NK-92 (cell line): ENCODE measurements around the gene CYFIP1.

Experiments used
- DNase-seq: peaks from one replicate; lab custom pipeline; 2025; ENCODE audit not compliant: unreplicated experiment; lab: John Stamatoyannopoulos, UW

The CYFIP1 gene

GRCh38 chr15:22951031-22951380 is 29.2 kb downstream of the CYFIP1 start:
- DNase-seq = no peak

- no peak for DNase-seq
Observed at GRCh38 chr15:22950256-22950990, 29.7 kb downstream of the CYFIP1 start.

GRCh38 chr15:22949074-22949547 is 31.1 kb downstream of the CYFIP1 start:
- DNase-seq = no peak

- no peak for DNase-seq
Observed at GRCh38 chr15:22948056-22948455, 32.1 kb downstream of the CYFIP1 start.

GRCh38 chr15:22947101-22948000 is 32.8 kb downstream of the CYFIP1 start:
- no peak for DNase-seq

GRCh38 chr15:22945071-22945470 is 35.1 kb downstream of the CYFIP1 start:
- DNase-seq = no peak

GRCh38 chr15:22944651-22945050 is 35.5 kb downstream of the CYFIP1 start:
- no peak for DNase-seq

- no peak for DNase-seq
Observed at GRCh38 chr15:22942877-22943276, 37.3 kb downstream of the CYFIP1 start.

- no peak for DNase-seq
Observed at GRCh38 chr15:22942306-22942855, 37.8 kb downstream of the CYFIP1 start.

GRCh38 chr15:22941179-22941578 is 39.0 kb downstream of the CYFIP1 start:
- DNase-seq = no peak

GRCh38 chr15:22939652-22940061 is 40.5 kb downstream of the CYFIP1 start:
- DNase-seq = no peak

- DNase-seq = no peak
Observed at GRCh38 chr15:22939051-22939450, 41.1 kb downstream of the CYFIP1 start.

GRCh38 chr15:22936577-22937472 is 43.3 kb downstream of the CYFIP1 start:
- DNase-seq = no peak

GRCh38 chr15:22933641-22934061 is 46.5 kb downstream of the CYFIP1 start:
- no peak for DNase-seq

GRCh38 chr15:22931784-22932536 is 48.2 kb downstream of the CYFIP1 start:
- no peak for DNase-seq

GRCh38 chr15:22930782-22931484 is 49.2 kb downstream of the CYFIP1 start:
- no peak for DNase-seq

GRCh38 chr15:22927761-22928160 is 52.4 kb downstream of the CYFIP1 start:
- DNase-seq = no peak

- no peak for DNase-seq
Observed at GRCh38 chr15:22925875-22926274, 54.3 kb downstream of the CYFIP1 start.

GRCh38 chr15:22922003-22922402 is 58.2 kb downstream of the CYFIP1 start:
- no peak for DNase-seq
